Upper lobe of right lung (tissue), 1 donor: ENCODE data around the gene SH3TC1. TPM values are rescaled to one million over a fixed set of nuclear protein-coding genes. Genes with fewer than 3 reads are reported as not detected.

Source experiments
- ATAC-seq: fragments of 200-7000 bp; cut with Tn5 transposase; one replicate; pipeline ENCODE4 v1.9.1; 2020; ENCODE audit warnings: mild to moderate bottlenecking, moderate library complexity
- DNase-seq: peaks from one replicate; pipeline ENCODE4 v3.0.0-alpha.2; 2020
- H3K27ac ChIP-seq: fragments of 200-600 bp; one replicate; pipeline ENCODE4 v1.8.0; 2022
- H3K27me3 ChIP-seq: fragments of 200-600 bp; one replicate; pipeline ENCODE4 v1.8.0; 2022; ENCODE audit warnings: mild to moderate bottlenecking
- H3K36me3 ChIP-seq: fragments of 200-600 bp; one replicate; pipeline ENCODE4 v1.8.0; 2022
- H3K4me1 ChIP-seq: fragments of 200-600 bp; one replicate; pipeline ENCODE4 v1.8.0; 2022
- H3K4me3 ChIP-seq: fragments of 200-600 bp; one replicate; pipeline ENCODE4 v1.8.0; 2022; ENCODE audit warnings: mild to moderate bottlenecking
- H3K9me3 ChIP-seq: fragments of 200-600 bp; one replicate; pipeline ENCODE4 v1.8.0; 2022
- CTCF ChIP-seq: fragments of 200-600 bp; IDR thresholded peaks from one replicate; pipeline ENCODE4 v1.8.0; 2022; ENCODE audit warnings: antibody characterized with exemption
- intact Hi-C: fragments of 100-400 bp; cut with DNase I; formaldehyde crosslinking; loops from one replicate; pipeline ENCODE4 v1.11.0; 2022
- total RNA-seq: library from RNA; stranded (reverse); fragmentation: NEBNext Ultra II Directional; extraction: Animal tissue kit (Norgen Biotek cat#: 25700); gene quantifications from one replicate; pipeline ENCODE4 v1.2.1, GENCODE V29; 2021
- donor health status: DM: no; HTN: yes; CAD: no; lungs with severe emphysema.

SH3TC1 gene
- total RNA-seq, 1 donor from 2014 or later = 71.7 TPM

GRCh38 chr4:8222609-8223388 lies 23.7 kb downstream of the SH3TC1 start:
- Histone ChIP-seq H3K36me3 (peaks cover 58% of the 10 kb centered on the region), H3K9me3 (no peaks in the 10 kb centered on the region), H3K27ac (no peak overlapping the region), H3K27me3 (no peaks in the 10 kb centered on the region), H3K4me1 (peaks cover 18% of the 10 kb centered on the region), H3K4me3 (no peak overlapping the region)
- TF ChIP-seq CTCF = no peak
- intact Hi-C loops = no loop called here
- ATAC-seq (no peak), DNase-seq (no peak)

GRCh38 chr4:8224267-8224974 lies 25.3 kb downstream of the SH3TC1 start:
- H3K36me3 ChIP-seq = peaks cover 43% of the 10 kb centered on the region
- TF ChIP-seq CTCF = no peak
- no peak overlapping the region for H3K27ac ChIP-seq
- no peak overlapping the region for H3K4me3 ChIP-seq
- H3K27me3 ChIP-seq = no peaks in the 10 kb centered on the region
- ATAC-seq (no peak), DNase-seq (no peak)
- intact Hi-C loops = no loop called here
- H3K4me1 ChIP-seq = peaks cover 31% of the 10 kb centered on the region
- H3K9me3 ChIP-seq = no peaks in the 10 kb centered on the region

- DNase-seq = no peak
- no peak for TF ChIP-seq CTCF
Observed at GRCh38 chr4:8224975-8225625, 26.0 kb downstream of the SH3TC1 start.

GRCh38 chr4:8225706-8226443 lies 26.8 kb downstream of the SH3TC1 start:
- intact Hi-C loops = no loop called here
- TF ChIP-seq CTCF = no peak
- H3K4me3 ChIP-seq = no peak overlapping the region
- no peak for DNase-seq
- no peak overlapping the region for H3K27ac ChIP-seq
- peaks cover 24% of the 10 kb centered on the region for H3K4me1 ChIP-seq
- H3K27me3 ChIP-seq = no peaks in the 10 kb centered on the region
- no peaks in the 10 kb centered on the region for H3K9me3 ChIP-seq
- peaks cover 32% of the 10 kb centered on the region for H3K36me3 ChIP-seq
- ATAC-seq = no peak

More at GRCh38 chr4:8224975-8225625, 26.0 kb downstream of the SH3TC1 start:
- H3K9me3 ChIP-seq = no peaks in the 10 kb centered on the region
- H3K4me1 ChIP-seq = peaks cover 31% of the 10 kb centered on the region
- H3K4me3 ChIP-seq = no peak overlapping the region
- no peak for ATAC-seq
- H3K27ac ChIP-seq = no peak overlapping the region
- H3K27me3 ChIP-seq = no peaks in the 10 kb centered on the region
- peaks cover 37% of the 10 kb centered on the region for H3K36me3 ChIP-seq
- intact Hi-C loops = no loop called here

- DNase-seq (no peak), ATAC-seq (no peak)
- intact Hi-C loops = no loop called here
- Histone ChIP-seq H3K27ac (no peak overlapping the region), H3K4me3 (no peak overlapping the region), H3K27me3 (no peaks in the 10 kb centered on the region), H3K4me1 (peaks cover 17% of the 10 kb centered on the region), H3K36me3 (peaks cover 32% of the 10 kb centered on the region), H3K9me3 (no peaks in the 10 kb centered on the region)
- no peak for TF ChIP-seq CTCF
Observed at GRCh38 chr4:8227201-8227770, 28.2 kb downstream of the SH3TC1 start.
